Activated CD4-positive, alpha-beta memory T cell treated with anti-CD3 and anti-CD28 coated beads, Interleukin-2, amount 10 ng/mL, durations not matched to agents 7 days and 5 days (primary cell): ENCODE data around the gene CCDC9B. TPM values are rescaled to one million over a fixed set of nuclear protein-coding genes. Genes with fewer than 3 reads are reported as not detected.

Experiments used
- CTCF ChIA-PET: fragments of 350-600 bp; sonication (Branson Sonifier 250); formaldehyde crosslinking; loops from one replicate; lab custom pipeline; 2021; ENCODE audit warnings: antibody characterized with exemption, inconsistent platforms; lab: Charles Lee
- POLR2A ChIA-PET: fragments of 350-600 bp; sonication (Branson Sonifier 250); formaldehyde crosslinking; loops from one replicate; lab custom pipeline; 2021; ENCODE audit warnings: antibody characterized with exemption; lab: Charles Lee
- DNase-seq: peaks from one replicate; pipeline ENCODE4 v3.0.0-alpha.2; 2020
- H3K27ac Mint-ChIP-seq: one replicate; pipeline ENCODE4 v1.8.0; 2021; ENCODE audit warnings: mild to moderate bottlenecking, mixed read lengths
- H3K27me3 Mint-ChIP-seq: one replicate; pipeline ENCODE4 v1.8.0; 2021; ENCODE audit warnings: mixed read lengths
- H3K36me3 Mint-ChIP-seq: one replicate; pipeline ENCODE4 v1.8.0; 2021; ENCODE audit warnings: low read depth, mixed read lengths
- H3K4me1 Mint-ChIP-seq: one replicate; pipeline ENCODE4 v1.8.0; 2021; ENCODE audit warnings: mixed read lengths
- H3K4me3 Mint-ChIP-seq: one replicate; pipeline ENCODE4 v1.8.0; 2021; ENCODE audit warnings: mild to moderate bottlenecking, mixed read lengths
- H3K9me3 Mint-ChIP-seq: one replicate; pipeline ENCODE4 v1.8.0; 2021; ENCODE audit warnings: mixed read lengths
- total RNA-seq, 2 experiments: library from RNA; stranded (reverse); gene quantifications; one replicate each; pipeline ENCODE4 v1.2.3, GENCODE V29; 2021

The CCDC9B gene
- total RNA-seq, 2 experiments from 2014 or later = 2.0 to 2.6 TPM

DNA sequence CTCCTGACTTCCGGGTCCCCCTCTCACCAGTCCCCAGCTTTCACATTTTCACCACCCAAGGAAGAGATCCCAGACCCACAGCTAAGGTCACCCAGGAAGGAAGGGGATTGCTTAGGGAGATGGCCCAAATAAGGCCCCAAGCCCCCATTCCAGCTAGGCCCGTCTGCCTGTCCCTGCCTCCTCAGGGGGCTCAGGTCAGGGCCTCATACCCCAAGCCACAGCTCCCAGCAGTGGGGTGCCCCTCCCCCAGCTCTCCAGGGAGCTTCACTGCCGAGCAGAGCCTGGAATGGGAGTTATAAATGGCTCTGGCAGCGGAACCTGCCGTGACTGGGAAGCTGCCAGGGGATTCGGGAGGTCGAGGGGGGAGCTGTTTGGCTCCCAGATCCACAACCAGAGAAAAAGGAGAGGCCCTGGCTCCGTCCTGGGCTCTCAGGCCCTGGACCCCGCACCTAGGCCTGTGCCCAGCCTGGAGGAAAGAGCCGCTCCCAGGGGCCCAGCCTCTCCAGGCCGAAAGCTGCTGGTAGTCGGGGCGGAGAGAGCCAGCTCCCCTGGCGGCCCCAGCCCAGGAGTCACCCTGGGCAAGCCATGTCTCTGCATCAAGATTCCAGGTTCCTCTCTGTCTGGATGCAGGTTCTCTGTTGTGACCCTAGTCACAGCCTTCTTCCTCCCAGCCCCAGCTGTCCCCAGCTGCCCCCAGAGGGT is 550 bp downstream of the CCDC9B start:
- no peaks in the 10 kb centered on the region for H3K9me3 Mint-ChIP-seq
- no peaks in the 10 kb centered on the region for H3K36me3 Mint-ChIP-seq
- no peak for DNase-seq
- H3K27ac Mint-ChIP-seq = no peak overlapping the region
- H3K4me3 Mint-ChIP-seq = no peak overlapping the region
- CTCF ChIA-PET = interaction anchor here (0.8 to 9.9 kb wide), 13 partner anchors 13 to 230 kb away, joined by 3 to 157 read pairs (median 10); partner anchors contain the start of genes DISP2, INAFM2, IVD and PLCB2
- H3K4me1 Mint-ChIP-seq = peaks cover 14% of the 10 kb centered on the region
- POLR2A ChIA-PET = interaction anchor here (1.5 kb wide), 1 partner anchor 17 kb away, joined by 5 read pairs; no protein-coding TSS in a partner anchor
- H3K27me3 Mint-ChIP-seq = no peaks in the 10 kb centered on the region

- Mint-ChIP-seq H3K9me3 (no peaks in the 10 kb centered on the region), H3K27me3 (no peaks in the 10 kb centered on the region), H3K4me1 (peaks cover 16% of the 10 kb centered on the region), H3K27ac (no peak overlapping the region), H3K4me3 (no peak overlapping the region), H3K36me3 (no peaks in the 10 kb centered on the region)
- DNase-seq = no peak
- ChIA-PET CTCF (interaction anchor here (0.8 to 9.9 kb wide), 13 partner anchors 12 to 405 kb away, joined by 3 to 157 read pairs (median 10); partner anchors contain the start of genes DISP2, INAFM2, IVD and PLCB2), POLR2A (interaction anchor here (1.5 kb wide), 1 partner anchor 17 kb away, joined by 5 read pairs; no protein-coding TSS in a partner anchor)
These were observed 1.2 kb downstream of the CCDC9B start for GRCh38 chr15:40339621-40339945.

DNA sequence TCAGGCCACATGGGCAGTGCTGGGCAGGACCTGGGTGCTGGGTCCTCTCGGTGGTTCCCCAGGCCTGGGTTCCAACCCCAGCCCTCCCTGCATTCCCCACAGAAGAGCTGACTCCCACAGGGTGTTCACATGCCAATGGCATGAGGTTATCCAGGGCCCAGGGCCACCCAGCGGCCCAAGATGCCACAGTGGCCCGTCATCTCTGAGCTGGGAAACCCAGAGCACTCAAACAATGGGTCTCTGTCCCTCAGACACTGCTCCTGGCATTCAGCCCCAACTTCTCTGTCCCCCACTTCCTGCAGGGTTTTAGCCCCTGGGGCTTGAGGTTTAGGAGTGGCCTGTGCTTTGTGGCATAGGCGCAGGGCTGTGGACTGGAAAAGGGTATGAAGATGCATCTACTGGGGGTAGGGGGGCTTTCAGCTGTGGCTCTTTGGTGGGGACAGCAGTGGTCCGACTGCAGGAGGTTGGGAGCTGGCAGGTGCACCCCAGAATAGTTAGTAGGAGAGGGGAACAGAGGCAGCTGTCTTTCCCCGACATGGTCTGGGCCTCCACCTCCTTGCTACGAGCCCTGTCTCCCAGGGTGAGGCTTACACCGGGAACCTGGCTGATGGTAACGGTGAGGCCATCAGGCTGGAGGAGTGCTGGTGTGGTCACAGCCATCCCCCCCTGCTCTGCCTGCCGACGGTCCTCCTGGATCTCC is 1.7 kb downstream of the CCDC9B start:
- ChIA-PET POLR2A (interaction anchor here (1.4 to 5.2 kb wide), 2 partner anchors 30 to 56 kb away, joined by 3 to 37 read pairs; partner anchors contain the start of genes ANKRD63 and PLCB2), CTCF (interaction anchor here (0.9 to 9.9 kb wide), 18 partner anchors 12 to 405 kb away, joined by 3 to 157 read pairs (median 6); partner anchors contain the start of genes DISP2, INAFM2, IVD and PLCB2)
- no peaks in the 10 kb centered on the region for H3K9me3 Mint-ChIP-seq
- no peak overlapping the region for H3K4me3 Mint-ChIP-seq
- H3K4me1 Mint-ChIP-seq = peaks cover 21% of the 10 kb centered on the region
- no peak overlapping the region for H3K27ac Mint-ChIP-seq
- no peaks in the 10 kb centered on the region for H3K36me3 Mint-ChIP-seq
- no peak for DNase-seq
- H3K27me3 Mint-ChIP-seq = no peaks in the 10 kb centered on the region

GRCh38 chr15:40338041-40338657 is 2.6 kb downstream of the CCDC9B start:
- Mint-ChIP-seq H3K4me3 (no peak overlapping the region), H3K27me3 (no peaks in the 10 kb centered on the region), H3K4me1 (peaks cover 24% of the 10 kb centered on the region), H3K27ac (no peak overlapping the region), H3K9me3 (no peaks in the 10 kb centered on the region), H3K36me3 (no peaks in the 10 kb centered on the region)
- peak; percentile 80 for DNase-seq
- POLR2A ChIA-PET = interaction anchor here (0.7 to 5.2 kb wide), 8 partner anchors 10 to 71 kb away, joined by 3 to 37 read pairs (median 4); partner anchors contain the start of genes ANKRD63, INAFM2 and PLCB2
- CTCF ChIA-PET = interaction anchor here (0.5 to 9.9 kb wide), 39 partner anchors 10 to 406 kb away, joined by 3 to 157 read pairs (median 4); partner anchors contain the start of genes ANKRD63, DISP2, INAFM2 and IVD

GRCh38 chr15:40337597-40337996 is 3.1 kb downstream of the CCDC9B start:
- H3K27ac Mint-ChIP-seq = no peak overlapping the region
- H3K27me3 Mint-ChIP-seq = no peaks in the 10 kb centered on the region
- no peak for DNase-seq
- no peak overlapping the region for H3K4me3 Mint-ChIP-seq
- H3K4me1 Mint-ChIP-seq = peaks cover 24% of the 10 kb centered on the region
- CTCF ChIA-PET = interaction anchor here (0.5 to 9.9 kb wide), 39 partner anchors 10 to 301 kb away, joined by 3 to 157 read pairs (median 4); partner anchors contain the start of genes ANKRD63, DISP2, INAFM2 and IVD
- H3K9me3 Mint-ChIP-seq = no peaks in the 10 kb centered on the region
- POLR2A ChIA-PET = interaction anchor here (0.7 to 5.2 kb wide), 7 partner anchors 10 to 70 kb away, joined by 3 to 37 read pairs (median 4); partner anchors contain the start of genes INAFM2 and PLCB2
- no peaks in the 10 kb centered on the region for H3K36me3 Mint-ChIP-seq

DNA sequence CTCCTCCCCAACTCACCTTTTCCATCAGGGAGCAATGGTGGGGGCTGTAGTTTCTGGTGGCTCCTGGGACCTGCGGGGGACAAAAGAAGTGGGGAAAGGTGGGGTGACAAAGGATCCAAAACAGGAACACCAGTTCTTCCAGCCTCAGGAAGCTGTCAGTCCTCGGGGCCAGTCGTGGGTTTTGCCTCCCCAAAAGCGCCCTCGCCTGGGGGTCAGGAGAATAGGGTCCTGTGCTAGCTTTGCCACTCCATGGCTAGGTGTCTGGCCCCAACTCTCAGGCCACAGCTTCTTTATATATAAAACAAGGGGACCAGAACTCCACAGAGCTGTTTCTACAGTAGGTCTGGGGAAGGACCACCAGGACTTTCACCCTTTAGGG is 4.0 kb downstream of the CCDC9B start:
- H3K4me3 Mint-ChIP-seq = no peak overlapping the region
- ChIA-PET CTCF (interaction anchor here (0.9 to 9.9 kb wide), 15 partner anchors 8 to 171 kb away, joined by 3 to 157 read pairs (median 15); partner anchors contain the start of genes DISP2, INAFM2, IVD and PLCB2), POLR2A (interaction anchor here (0.8 to 5.2 kb wide), 4 partner anchors 9 to 28 kb away, joined by 3 to 37 read pairs (median 8); partner anchors contain the start of gene PLCB2)
- H3K36me3 Mint-ChIP-seq = no peaks in the 10 kb centered on the region
- no peak for DNase-seq
- H3K4me1 Mint-ChIP-seq = peaks cover 24% of the 10 kb centered on the region
- no peak overlapping the region for H3K27ac Mint-ChIP-seq
- H3K27me3 Mint-ChIP-seq = no peaks in the 10 kb centered on the region
- no peaks in the 10 kb centered on the region for H3K9me3 Mint-ChIP-seq

- ChIA-PET POLR2A (interaction anchor here (0.8 to 5.2 kb wide), 4 partner anchors 8 to 27 kb away, joined by 3 to 37 read pairs (median 8); partner anchors contain the start of gene PLCB2), CTCF (interaction anchor here (0.7 to 9.9 kb wide), 13 partner anchors 9 to 118 kb away, joined by 3 to 157 read pairs (median 17); partner anchors contain the start of genes DISP2, INAFM2, IVD and PLCB2)
- Mint-ChIP-seq H3K27me3 (no peaks in the 10 kb centered on the region), H3K4me3 (no peak overlapping the region), H3K4me1 (peaks cover 24% of the 10 kb centered on the region), H3K9me3 (no peaks in the 10 kb centered on the region), H3K27ac (no peak overlapping the region), H3K36me3 (no peaks in the 10 kb centered on the region)
- DNase-seq = no peak
These were observed 4.6 kb downstream of the CCDC9B start for GRCh38 chr15:40335938-40336743.

DNA sequence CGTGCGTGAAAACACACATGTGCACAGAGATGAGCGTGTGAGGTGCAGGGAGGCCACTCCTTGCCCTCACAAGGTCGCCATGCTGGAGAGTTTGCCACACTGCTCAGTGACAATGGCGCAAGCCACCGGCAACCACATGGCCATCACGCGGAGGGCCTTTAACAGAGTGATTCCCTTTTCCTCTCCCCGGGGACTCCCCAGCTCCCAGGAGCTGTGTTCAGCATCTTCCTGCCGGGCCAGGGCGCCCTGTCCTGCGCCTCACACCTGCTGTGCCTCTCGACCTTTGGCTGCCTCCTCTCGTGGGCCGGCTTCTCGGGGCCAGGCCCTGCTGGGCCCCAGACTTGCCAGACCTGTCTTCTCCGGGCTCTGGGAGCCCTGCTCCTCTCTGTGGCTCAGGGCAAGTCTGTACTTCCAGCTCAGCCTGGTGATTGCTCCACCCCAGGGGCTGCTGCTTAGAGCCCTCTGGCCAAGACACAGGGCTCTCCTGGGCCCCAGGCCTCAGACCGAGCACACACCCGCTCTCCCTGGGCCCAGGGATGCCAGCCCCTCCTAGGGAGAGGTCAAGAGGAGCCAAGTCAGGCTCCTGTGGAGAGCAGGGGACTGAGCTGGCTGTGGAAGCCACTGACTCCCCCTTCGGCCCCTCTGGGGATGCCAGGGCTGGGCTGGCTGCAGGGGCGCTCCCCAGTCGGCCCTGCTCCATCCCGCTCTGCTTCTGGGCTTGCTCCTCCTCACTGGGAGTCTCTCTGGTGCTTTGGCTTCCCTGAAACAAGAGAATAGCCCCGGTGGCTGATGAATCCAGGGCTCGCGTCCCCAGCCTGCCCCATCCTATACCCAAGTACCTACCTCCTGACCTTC is 5.6 kb downstream of the CCDC9B start:
- Mint-ChIP-seq H3K9me3 (no peaks in the 10 kb centered on the region), H3K27me3 (no peaks in the 10 kb centered on the region), H3K36me3 (no peaks in the 10 kb centered on the region), H3K27ac (no peak overlapping the region), H3K4me3 (no peak overlapping the region), H3K4me1 (peaks cover 24% of the 10 kb centered on the region)
- POLR2A ChIA-PET = interaction anchor here (1.0 to 5.2 kb wide), 2 partner anchors 10 to 26 kb away, joined by 3 to 37 read pairs; partner anchors contain the start of gene PLCB2
- DNase-seq = no peak
- CTCF ChIA-PET = interaction anchor here (0.7 to 9.9 kb wide), 10 partner anchors 9 to 87 kb away, joined by 3 to 122 read pairs (median 6); partner anchors contain the start of genes INAFM2 and PLCB2

GRCh38 chr15:40334541-40334940 is 6.2 kb downstream of the CCDC9B start:
- no peak for DNase-seq
- no peaks in the 10 kb centered on the region for H3K9me3 Mint-ChIP-seq
- peaks cover 24% of the 10 kb centered on the region for H3K4me1 Mint-ChIP-seq
- ChIA-PET POLR2A (interaction anchor here (1.0 to 5.2 kb wide), 3 partner anchors 9 to 26 kb away, joined by 3 to 37 read pairs (median 10); partner anchors contain the start of genes INAFM2 and PLCB2), CTCF (interaction anchor here (1.1 to 9.9 kb wide), 9 partner anchors 9 to 88 kb away, joined by 3 to 122 read pairs (median 6); partner anchors contain the start of genes INAFM2 and PLCB2)
- no peak overlapping the region for H3K4me3 Mint-ChIP-seq
- H3K27ac Mint-ChIP-seq = no peak overlapping the region
- no peaks in the 10 kb centered on the region for H3K36me3 Mint-ChIP-seq
- no peaks in the 10 kb centered on the region for H3K27me3 Mint-ChIP-seq

DNA sequence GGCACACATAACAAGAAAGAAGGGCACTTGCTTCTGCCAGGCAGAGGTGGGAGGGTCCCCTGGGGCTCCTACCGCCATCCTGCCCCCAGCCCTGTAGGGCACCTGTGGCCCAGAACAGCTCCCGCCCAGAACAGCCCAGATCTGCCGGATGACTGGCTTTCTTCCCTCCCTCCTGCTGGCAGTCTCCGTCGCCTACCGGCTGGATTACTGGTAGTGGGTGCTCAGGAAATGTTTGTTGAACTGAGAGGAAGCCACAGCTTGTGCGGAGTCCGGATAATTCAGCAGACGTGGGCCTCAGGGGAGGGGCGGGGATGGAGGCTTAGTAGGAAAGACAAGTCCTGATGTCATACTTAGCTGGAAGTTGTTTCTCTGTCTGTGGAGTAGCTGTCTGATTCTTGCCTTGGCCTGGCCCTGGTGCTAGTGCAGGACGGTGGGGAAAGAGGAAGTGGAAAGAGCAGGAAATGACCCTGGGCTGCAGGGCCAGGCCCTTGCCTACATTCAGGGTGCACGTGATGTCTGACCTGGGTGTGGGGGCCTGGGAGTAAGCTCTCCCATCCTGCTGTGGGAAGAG is 6.7 kb downstream of the CCDC9B start:
- no peaks in the 10 kb centered on the region for H3K9me3 Mint-ChIP-seq
- ChIA-PET CTCF (interaction anchor here (1.1 to 9.9 kb wide), 8 partner anchors 9 to 89 kb away, joined by 3 to 122 read pairs (median 6); partner anchors contain the start of genes INAFM2 and PLCB2), POLR2A (interaction anchor here (1.0 to 5.2 kb wide), 4 partner anchors 9 to 54 kb away, joined by 3 to 37 read pairs (median 6); partner anchors contain the start of genes INAFM2 and PLCB2)
- peaks cover 28% of the 10 kb centered on the region for H3K4me1 Mint-ChIP-seq
- H3K4me3 Mint-ChIP-seq = no peak overlapping the region
- H3K36me3 Mint-ChIP-seq = no peaks in the 10 kb centered on the region
- no peak for DNase-seq
- peak overlapping the region; percentile 60 for H3K27ac Mint-ChIP-seq
- no peaks in the 10 kb centered on the region for H3K27me3 Mint-ChIP-seq
